ENCODE measurements around the gene PLG.
"Not testable (repeated sequence)": the region's sequence is repeated elsewhere in the genome, so short reads cannot be mapped to it uniquely, and the experiment has no call there.

Gene PLG

GRCh38 chr6:160708993-160709392 is 6.9 kb downstream of the PLG start:
- DNase-seq: not testable (repeated sequence)

GRCh38 chr6:160714731-160715316 is 12.8 kb downstream of the PLG start:
- DNase-seq: no peak

GRCh38 chr6:160730911-160731310 is 28.9 kb downstream of the PLG start:
- no peak for DNase-seq

- DNase-seq: peak; percentile 61
Measured at GRCh38 chr6:160733050-160733646, 31.1 kb downstream of the PLG start.

GRCh38 chr6:160734627-160735026 is 32.6 kb downstream of the PLG start:
- DNase-seq: no peak

GRCh38 chr6:160735523-160735922 is 33.5 kb downstream of the PLG start:
- DNase-seq: peak; percentile 55

- DNase-seq: no peak
Measured at GRCh38 chr6:160737934-160738333, 35.9 kb downstream of the PLG start.

- no peak for DNase-seq
Measured at GRCh38 chr6:160739955-160740354, 37.9 kb downstream of the PLG start.

GRCh38 chr6:160741012-160741411 is 39.0 kb downstream of the PLG start:
- peak; percentile 22 for DNase-seq

- no peak for DNase-seq
Measured at GRCh38 chr6:160742090-160742489, 40.0 kb downstream of the PLG start.

GRCh38 chr6:160750276-160750689 is 48.2 kb downstream of the PLG start:
- DNase-seq: no peak

- DNase-seq: not testable (repeated sequence)
Measured at GRCh38 chr6:160753211-160753610, 51.2 kb downstream of the PLG start.

- no peak for DNase-seq
Measured at GRCh38 chr6:160755165-160755564, 53.1 kb downstream of the PLG start.

GRCh38 chr6:160756021-160756420 is 54.0 kb downstream of the PLG start:
- DNase-seq: no peak

- DNase-seq: no peak
Measured at GRCh38 chr6:160756871-160757270, 54.8 kb downstream of the PLG start.

GRCh38 chr6:160764847-160765246 is 62.8 kb downstream of the PLG start:
- DNase-seq: no peak

- DNase-seq: no peak
Measured at GRCh38 chr6:160765412-160765811, 63.4 kb downstream of the PLG start.

GRCh38 chr6:160766657-160766988 is 64.6 kb downstream of the PLG start:
- DNase-seq: no peak

GRCh38 chr6:160766989-160767646 is 65.1 kb downstream of the PLG start:
- peak; percentile 64 for DNase-seq

GRCh38 chr6:160767647-160768019 is 65.6 kb downstream of the PLG start:
- no peak for DNase-seq

- no peak for DNase-seq
Measured at GRCh38 chr6:160768101-160768500, 66.1 kb downstream of the PLG start.

GRCh38 chr6:160774399-160774798 is 72.4 kb downstream of the PLG start:
- no peak for DNase-seq

- DNase-seq: no peak
Measured at GRCh38 chr6:160775792-160776580, 73.9 kb downstream of the PLG start.

GRCh38 chr6:160779095-160779494 is 77.1 kb downstream of the PLG start:
- DNase-seq: not testable (repeated sequence)

Measured in activated CD4-positive, alpha-beta T cell treated with anti-CD3 and anti-CD28 coated beads, Interleukin-2, amount 50 U/mL, for 16 hours (primary cell).